K562 (cell line): Measurements from ENCODE around the gene AGO3. TPM values are rescaled to one million over a fixed set of nuclear protein-coding genes. Genes with fewer than 3 reads are reported as not detected.

ENCODE experiments used
- CBX2 ChIP-seq: fragments of 200-600 bp; sonication (generic); IDR thresholded peaks from one replicate; pipeline ENCODE4 v1.6.1; 2012; ENCODE audit warnings: mild to moderate bottlenecking, low read length, inconsistent platforms; ENCODE audit not compliant: insufficient read depth, poor library complexity, severe bottlenecking
- ETV6 ChIP-seq, 3 experiments: fragments of 150-350 bp in 1 of 3; sonication (generic) in 1 of 3; formaldehyde crosslinking in 1 of 3; IDR thresholded peaks; 2 replicates each; pipeline versions ENCODE4 v1.6.1 to v1.8.0; 2014 to 2022; ENCODE audit warnings: borderline replicate concordance in 2 of 3, low read depth in 2 of 3, antibody characterized with exemption in 1 of 3, low read length in 1 of 3, mild to moderate bottlenecking in 1 of 3, missing genetic modification reagents in 1 of 3
- LARP7 ChIP-seq: fragments of 450-650 bp; IDR thresholded peaks from 2 replicates; pipeline ENCODE4 v1.6.1; 2016
- MYBL2 ChIP-seq, 2 experiments: fragments of 450-650 bp in 1 of 2; sonication (generic) in 1 of 2; formaldehyde crosslinking in 1 of 2; IDR thresholded peaks; 2 replicates each; pipeline versions ENCODE4 v1.6.1 to v1.8.1; 2017 to 2022; ENCODE audit warnings: borderline replicate concordance in 1 of 2, inconsistent platforms in 1 of 2, low read depth in 1 of 2, mild to moderate bottlenecking in 1 of 2, missing genetic modification reagents in 1 of 2, moderate library complexity in 1 of 2
- RHOXF2B ChIP-seq: fragments of 250-450 bp; sonication (Bioruptor Pico); conservative IDR thresholded peaks from 2 replicates; pipeline ENCODE4 v1.5.1; 2021
- SMC3 ChIP-seq: conservative IDR thresholded peaks from 2 replicates; pipeline ENCODE4 v1.6.1; 2011; ENCODE audit warnings: low read depth, low read length, improper control_type of control experiment; ENCODE audit not compliant: insufficient read depth
- SRSF3 ChIP-seq: fragments of 200-400 bp; formaldehyde crosslinking; IDR thresholded peaks from 2 replicates; pipeline ENCODE4 v1.6.1; 2016; ENCODE audit warnings: mild to moderate bottlenecking, low read length, moderate library complexity; ENCODE audit not compliant: insufficient read depth
- TEAD4 ChIP-seq, 2 experiments: sonication (generic) in 1 of 2; formaldehyde crosslinking in 1 of 2; IDR thresholded peaks; 2 replicates each; pipeline versions ENCODE4 v1.6.1 to v1.8.0; 2012 to 2022; ENCODE audit warnings: borderline replicate concordance in 1 of 2, inconsistent platforms in 1 of 2, low read length in 1 of 2, mild to moderate bottlenecking in 1 of 2, missing genetic modification reagents in 1 of 2
- ZNF717 ChIP-seq: fragments of 250-450 bp; sonication (Bioruptor Pico); IDR thresholded peaks from 2 replicates; pipeline ENCODE4 v1.5.0; 2021
- polyA plus RNA-seq, 8 experiments: library from polyadenylated mRNA; depleted of rRNA in 4 of 8; stranded (reverse) in 5 of 8; unstranded in 3 of 8; fragments of >200 nt; fragmentation: Nextera tagmentation in 2 of 8; fragmentation: Illumina TruSeq in 1 of 8; extraction: Ambion mirVana in 2 of 8; extraction: Trizol in 1 of 8; gene quantifications; 2 replicates each; pipeline versions ENCODE4 v1.2.1 to v1.2.3, GENCODE V29; 2011 to 2014; ENCODE audit warnings: inconsistent platforms in 1 of 8, missing spikeins in 1 of 8
- total RNA-seq, 7 experiments: library from RNA; depleted of rRNA in 6 of 7; stranded (reverse); fragments of >200 nt in 6 of 7; fragmentation: Illumina TruSeq in 2 of 7; extraction: Trizol in 2 of 7; gene quantifications; 2 replicates each; pipeline versions ENCODE4 v1.2.1 to v1.2.3, GENCODE V29; 2011 to 2021; ENCODE audit warnings: low replicate concordance in 1 of 7
- TF ChIP-seq, protein P1 (sequence below): sonication (generic); formaldehyde crosslinking; IDR thresholded peaks from 2 replicates; pipeline ENCODE4 v1.9.0; 2022; ENCODE audit warnings: mild to moderate bottlenecking, missing genetic modification reagents
- TF ChIP-seq, protein P2 (sequence below): fragments of 250-450 bp; sonication (Bioruptor Pico); IDR thresholded peaks from 2 replicates; pipeline ENCODE4 v1.5.0; 2021; ENCODE audit warnings: mild to moderate bottlenecking, moderate library complexity
- TF ChIP-seq, protein P3 (sequence below): fragments of 450-650 bp; IDR thresholded peaks from 2 replicates; pipeline ENCODE4 v1.6.1; 2016; ENCODE audit warnings: low read depth

The AGO3 gene
- total and polyA plus RNA-seq, 9 of the 15 experiments (the other 6 are each of a cell fraction or from before 2014, with no cell fraction given), result 4.5 to 41.5 (median 22.7) TPM

DNA sequence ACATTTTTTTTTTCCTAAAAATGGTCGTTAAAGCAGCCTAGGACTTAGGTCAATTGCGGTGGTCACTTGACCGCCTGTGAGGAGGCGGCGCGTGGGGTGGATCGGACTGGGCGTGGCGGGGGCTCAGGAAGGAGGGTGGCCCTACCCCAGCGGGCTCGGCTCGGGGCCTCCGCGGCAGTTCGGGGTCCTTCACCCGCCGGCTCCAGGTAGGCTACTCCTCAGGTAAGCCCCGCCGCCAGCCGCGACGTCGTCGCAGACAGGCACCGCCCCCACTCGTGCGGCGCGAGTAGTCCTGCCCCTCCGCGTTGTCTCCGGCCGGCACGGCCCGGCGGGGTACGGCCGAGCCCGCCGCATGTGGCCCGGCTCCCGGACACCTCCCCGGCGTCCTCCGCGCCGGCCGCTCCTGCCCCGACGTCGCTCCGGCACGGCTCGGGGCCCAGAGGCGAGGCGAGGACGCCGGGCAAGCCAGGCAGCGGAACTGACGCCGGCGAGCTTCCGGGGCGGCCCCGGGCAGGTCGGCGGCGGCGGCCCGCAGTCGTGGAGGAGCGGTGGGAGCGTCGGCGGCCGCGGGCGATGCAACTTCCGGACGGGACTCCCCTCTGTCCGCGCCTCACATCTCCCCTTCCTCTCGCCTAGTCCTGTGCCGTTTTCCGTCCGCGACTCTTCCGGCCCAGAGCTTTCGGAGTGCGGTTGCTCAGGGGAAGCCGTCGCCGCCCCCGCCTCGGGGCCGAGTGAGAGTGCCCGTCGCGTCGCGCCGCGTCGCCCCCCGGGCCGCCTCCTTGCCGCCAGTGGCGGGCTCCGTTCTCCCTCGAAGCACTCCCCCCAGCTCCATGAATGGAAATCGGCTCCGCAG, at the start of gene AGO3 (continued):
- TF ChIP-seq, protein P1, sequence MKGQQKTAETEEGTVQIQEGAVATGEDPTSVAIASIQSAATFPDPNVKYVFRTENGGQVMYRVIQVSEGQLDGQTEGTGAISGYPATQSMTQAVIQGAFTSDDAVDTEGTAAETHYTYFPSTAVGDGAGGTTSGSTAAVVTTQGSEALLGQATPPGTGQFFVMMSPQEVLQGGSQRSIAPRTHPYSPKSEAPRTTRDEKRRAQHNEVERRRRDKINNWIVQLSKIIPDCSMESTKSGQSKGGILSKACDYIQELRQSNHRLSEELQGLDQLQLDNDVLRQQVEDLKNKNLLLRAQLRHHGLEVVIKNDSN (CRISPR knock-in tag), result no peak; the same call in 1 of the 2 replicates
- TF ChIP-seq MYBL2 (IDR thresholded peaks at IDR 0.05; ENCODE audit: low read depth) (no peak), MYBL2 (CRISPR knock-in tag; IDR thresholded peaks at IDR 0.05; ENCODE audit: borderline replicate concordance) (no peak), ZNF717 (CRISPR knock-in tag) (peak; percentile 75; the same call in 1 of the 2 replicates), ETV6 (IDR thresholded peaks at IDR 0.05; ENCODE audit: borderline replicate concordance in 1 of 2, low read depth in 2 of 2, low read length in 1 of 2) (peak; percentile 50 to 59; a peak in 1 of 4 replicates), ETV6 (CRISPR knock-in tag; IDR thresholded peaks at IDR 0.05; ENCODE audit: borderline replicate concordance) (no peak; the same call in 1 of the 2 replicates), RHOXF2B (CRISPR knock-in tag) (no peak), LARP7 (no peak), TEAD4 (IDR thresholded peaks at IDR 0.05; ENCODE audit: low read length) (peak; percentile 18; the same call in 1 of the 2 replicates), TEAD4 (CRISPR knock-in tag; IDR thresholded peaks at IDR 0.05; ENCODE audit: borderline replicate concordance) (no peak), SRSF3 (peak; percentile 78; the same call in 1 of the 2 replicates), SMC3 (no peak), CBX2 (no peak)
- TF ChIP-seq, protein P2, sequence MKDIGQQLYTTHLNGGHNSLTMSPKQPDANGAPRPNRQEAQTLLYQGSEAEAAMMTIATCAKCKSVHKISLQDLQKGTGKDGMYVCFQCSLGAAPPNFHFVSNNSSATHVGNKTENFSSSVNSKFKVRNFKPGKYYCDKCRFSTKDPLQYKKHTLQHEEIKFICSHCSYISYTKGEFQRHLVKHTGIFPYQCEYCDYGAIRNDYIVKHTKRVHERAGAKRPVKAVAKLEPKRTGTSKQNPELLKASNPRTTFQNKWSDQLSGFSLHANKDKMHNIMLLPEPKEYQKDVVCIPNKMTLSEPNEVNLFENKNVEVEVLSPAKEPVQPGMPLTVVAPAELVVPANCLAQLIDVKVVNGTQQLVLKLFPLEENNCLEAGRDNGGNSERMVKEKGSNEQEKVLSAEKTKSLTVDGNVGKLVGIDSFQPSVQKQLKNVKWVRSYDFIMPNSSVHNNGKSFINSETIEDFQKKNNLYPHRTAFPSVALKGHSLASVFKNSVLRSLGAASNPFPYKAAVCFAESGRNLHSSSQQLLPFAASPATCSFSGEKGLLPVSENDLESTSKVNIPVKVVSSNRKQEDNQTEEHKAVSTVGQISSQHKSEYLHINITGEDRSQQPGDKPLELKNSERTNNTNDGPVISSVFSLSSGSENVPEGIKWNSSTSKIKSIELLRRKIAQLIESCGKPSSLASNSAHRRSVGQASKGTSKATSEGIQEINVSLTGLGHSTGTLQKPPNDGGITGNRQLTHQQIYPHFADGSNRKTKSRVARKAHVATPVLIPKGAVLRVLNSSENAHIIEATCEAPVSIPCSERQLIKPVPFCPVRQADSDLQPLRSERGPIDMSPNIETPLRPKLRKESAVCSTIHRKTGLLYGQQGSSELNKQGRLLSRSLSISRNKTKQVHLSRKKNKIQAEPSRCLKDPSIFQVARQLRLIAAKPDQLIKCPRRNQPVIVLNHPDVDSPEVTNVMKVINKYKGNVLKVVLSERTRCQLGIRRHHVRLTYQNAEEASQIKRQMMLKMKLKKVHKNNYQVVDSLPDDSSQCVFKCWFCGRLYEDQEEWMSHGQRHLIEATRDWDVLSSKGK (CRISPR knock-in tag), result no peak
- TF ChIP-seq, protein P3, sequence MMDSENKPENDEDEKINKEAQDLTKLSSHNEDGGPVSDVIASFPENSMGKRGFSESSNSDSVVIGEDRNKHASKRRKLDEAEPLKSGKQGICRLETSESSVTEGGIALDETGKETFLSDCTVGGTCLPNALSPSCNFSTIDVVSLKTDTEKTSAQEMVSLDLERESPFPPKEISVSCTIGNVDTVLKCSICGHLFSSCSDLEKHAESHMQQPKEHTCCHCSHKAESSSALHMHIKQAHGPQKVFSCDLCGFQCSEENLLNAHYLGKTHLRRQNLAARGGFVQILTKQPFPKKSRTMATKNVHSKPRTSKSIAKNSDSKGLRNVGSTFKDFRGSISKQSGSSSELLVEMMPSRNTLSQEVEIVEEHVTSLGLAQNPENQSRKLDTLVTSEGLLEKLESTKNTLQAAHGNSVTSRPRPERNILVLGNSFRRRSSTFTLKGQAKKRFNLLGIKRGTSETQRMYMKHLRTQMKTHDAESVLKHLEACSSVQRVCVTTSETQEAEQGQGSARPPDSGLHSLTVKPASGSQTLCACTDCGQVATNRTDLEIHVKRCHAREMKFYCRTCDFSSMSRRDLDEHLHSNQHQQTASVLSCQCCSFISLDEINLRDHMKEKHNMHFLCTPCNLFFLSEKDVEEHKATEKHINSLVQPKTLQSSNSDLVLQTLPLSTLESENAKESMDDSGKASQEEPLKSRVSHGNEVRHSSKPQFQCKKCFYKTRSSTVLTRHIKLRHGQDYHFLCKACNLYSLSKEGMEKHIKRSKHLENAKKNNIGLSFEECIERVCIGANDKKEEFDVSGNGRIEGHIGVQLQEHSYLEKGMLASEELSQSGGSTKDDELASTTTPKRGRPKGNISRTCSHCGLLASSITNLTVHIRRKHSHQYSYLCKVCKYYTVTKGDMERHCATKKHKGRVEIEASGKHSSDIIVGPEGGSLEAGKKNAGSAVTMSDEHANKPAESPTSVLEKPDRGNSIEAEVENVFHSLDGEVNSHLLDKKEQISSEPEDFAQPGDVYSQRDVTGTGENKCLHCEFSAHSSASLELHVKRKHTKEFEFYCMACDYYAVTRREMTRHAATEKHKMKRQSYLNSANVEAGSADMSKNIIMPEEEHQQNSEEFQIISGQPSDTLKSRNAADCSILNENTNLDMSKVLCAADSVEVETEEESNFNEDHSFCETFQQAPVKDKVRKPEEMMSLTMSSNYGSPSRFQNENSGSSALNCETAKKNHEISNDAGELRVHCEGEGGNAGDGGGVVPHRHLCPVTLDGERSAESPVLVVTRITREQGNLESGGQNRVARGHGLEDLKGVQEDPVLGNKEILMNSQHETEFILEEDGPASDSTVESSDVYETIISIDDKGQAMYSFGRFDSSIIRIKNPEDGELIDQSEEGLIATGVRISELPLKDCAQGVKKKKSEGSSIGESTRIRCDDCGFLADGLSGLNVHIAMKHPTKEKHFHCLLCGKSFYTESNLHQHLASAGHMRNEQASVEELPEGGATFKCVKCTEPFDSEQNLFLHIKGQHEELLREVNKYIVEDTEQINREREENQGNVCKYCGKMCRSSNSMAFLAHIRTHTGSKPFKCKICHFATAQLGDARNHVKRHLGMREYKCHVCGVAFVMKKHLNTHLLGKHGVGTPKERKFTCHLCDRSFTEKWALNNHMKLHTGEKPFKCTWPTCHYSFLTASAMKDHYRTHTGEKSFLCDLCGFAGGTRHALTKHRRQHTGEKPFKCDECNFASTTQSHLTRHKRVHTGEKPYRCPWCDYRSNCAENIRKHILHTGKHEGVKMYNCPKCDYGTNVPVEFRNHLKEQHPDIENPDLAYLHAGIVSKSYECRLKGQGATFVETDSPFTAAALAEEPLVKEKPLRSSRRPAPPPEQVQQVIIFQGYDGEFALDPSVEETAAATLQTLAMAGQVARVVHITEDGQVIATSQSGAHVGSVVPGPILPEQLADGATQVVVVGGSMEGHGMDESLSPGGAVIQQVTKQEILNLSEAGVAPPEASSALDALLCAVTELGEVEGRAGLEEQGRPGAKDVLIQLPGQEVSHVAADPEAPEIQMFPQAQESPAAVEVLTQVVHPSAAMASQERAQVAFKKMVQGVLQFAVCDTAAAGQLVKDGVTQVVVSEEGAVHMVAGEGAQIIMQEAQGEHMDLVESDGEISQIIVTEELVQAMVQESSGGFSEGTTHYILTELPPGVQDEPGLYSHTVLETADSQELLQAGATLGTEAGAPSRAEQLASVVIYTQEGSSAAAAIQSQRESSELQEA, result no peak
